Astrocyte (in vitro differentiated cells and primary cell): ENCODE measurements around the gene GGCX. TPM values are rescaled to one million over a fixed set of nuclear protein-coding genes. Genes with fewer than 3 reads are reported as not detected.
A peak's percentile ranks its signal among the peaks of the same experiment; 100 is the strongest.

ENCODE experiments used
- DNase-seq: peaks from one replicate; pipeline ENCODE4 v3.0.0-alpha.2; 2010; ENCODE audit warnings: low read depth
- FAIRE-seq: peaks from 2 replicates; lab custom pipeline; 2011; peaks lifted over from hg19 to GRCh38; lab: Jason Lieb, UNC
- H2AFZ ChIP-seq: 2 replicates; pipeline ENCODE4 v1.6.0; 2012; ENCODE audit warnings: low read depth, low read length, inconsistent platforms
- H3K27ac ChIP-seq: 2 replicates; pipeline ENCODE4 v1.5.1; 2011; ENCODE audit warnings: low read depth, low read length, inconsistent platforms
- H3K27me3 ChIP-seq: 2 replicates; pipeline ENCODE4 v1.6.0; 2011; ENCODE audit warnings: low read length, inconsistent platforms; ENCODE audit not compliant: insufficient read depth
- H3K36me3 ChIP-seq: 2 replicates; pipeline ENCODE4 v1.5.1; 2011; ENCODE audit warnings: low read length, inconsistent platforms; ENCODE audit not compliant: insufficient read depth
- H3K4me1 ChIP-seq: 2 replicates; pipeline ENCODE4 v1.5.1; 2011; ENCODE audit warnings: low read length, inconsistent platforms; ENCODE audit not compliant: insufficient read depth
- H3K4me2 ChIP-seq: 2 replicates; pipeline ENCODE4 v1.6.0; 2012; ENCODE audit warnings: low read length, inconsistent platforms
- H3K4me3 ChIP-seq: 2 replicates; pipeline ENCODE4 v1.5.1; 2011; ENCODE audit warnings: low read depth, mild to moderate bottlenecking, low read length, inconsistent platforms; ENCODE audit not compliant: insufficient read depth
- H3K79me2 ChIP-seq: 2 replicates; pipeline ENCODE4 v1.6.0; 2012; ENCODE audit warnings: mild to moderate bottlenecking, low read length, inconsistent platforms; ENCODE audit not compliant: insufficient read depth
- H3K9ac ChIP-seq: 2 replicates; pipeline ENCODE4 v1.6.0; 2012; ENCODE audit warnings: mild to moderate bottlenecking, low read length, inconsistent platforms
- H3K9me3 ChIP-seq: 2 replicates; pipeline ENCODE4 v1.5.1; 2012; ENCODE audit warnings: low read depth, mild to moderate bottlenecking, low read length, inconsistent platforms; ENCODE audit not compliant: insufficient read depth
- H4K20me1 ChIP-seq: 2 replicates; pipeline ENCODE4 v1.6.0; 2012; ENCODE audit warnings: low read length, inconsistent platforms; ENCODE audit not compliant: insufficient read depth
- H3K27ac Mint-ChIP-seq: one replicate; pipeline ENCODE4 v1.8.0; 2021; ENCODE audit warnings: mild to moderate bottlenecking, mixed read lengths; ENCODE audit not compliant: unreplicated experiment
- H3K27me3 Mint-ChIP-seq: one replicate; pipeline ENCODE4 v1.8.0; 2021; ENCODE audit warnings: low read depth, mixed read lengths; ENCODE audit not compliant: unreplicated experiment
- H3K36me3 Mint-ChIP-seq: one replicate; pipeline ENCODE4 v1.8.0; 2021; ENCODE audit warnings: low read depth, mixed read lengths; ENCODE audit not compliant: unreplicated experiment
- H3K4me1 Mint-ChIP-seq: one replicate; pipeline ENCODE4 v1.8.0; 2021; ENCODE audit warnings: low read depth, mixed read lengths; ENCODE audit not compliant: unreplicated experiment
- H3K4me3 Mint-ChIP-seq: one replicate; pipeline ENCODE4 v1.8.0; 2021; ENCODE audit warnings: mild to moderate bottlenecking, moderate library complexity, mixed read lengths; ENCODE audit not compliant: unreplicated experiment
- H3K9me3 Mint-ChIP-seq: one replicate; pipeline ENCODE4 v1.8.0; 2021; ENCODE audit warnings: mild to moderate bottlenecking, mixed read lengths; ENCODE audit not compliant: unreplicated experiment
- EZH2 ChIP-seq: IDR thresholded peaks from 2 replicates; pipeline ENCODE4 v1.6.1; 2012; ENCODE audit warnings: mild to moderate bottlenecking, low read length, inconsistent platforms; ENCODE audit not compliant: insufficient read depth
- total RNA-seq: library from RNA; stranded (reverse); gene quantifications from 2 replicates; pipeline ENCODE4 v1.2.1, GENCODE V29; 2021
- TF ChIP-seq, protein P1 (sequence below): IDR thresholded peaks from 2 replicates; pipeline ENCODE4 v1.5.1; 2011; ENCODE audit warnings: low read depth, mild to moderate bottlenecking, inconsistent platforms, low read length, moderate library complexity; ENCODE audit not compliant: insufficient read depth

GGCX gene
- total RNA-seq, 1 donor from 2014 or later = 79.0 TPM

DNA sequence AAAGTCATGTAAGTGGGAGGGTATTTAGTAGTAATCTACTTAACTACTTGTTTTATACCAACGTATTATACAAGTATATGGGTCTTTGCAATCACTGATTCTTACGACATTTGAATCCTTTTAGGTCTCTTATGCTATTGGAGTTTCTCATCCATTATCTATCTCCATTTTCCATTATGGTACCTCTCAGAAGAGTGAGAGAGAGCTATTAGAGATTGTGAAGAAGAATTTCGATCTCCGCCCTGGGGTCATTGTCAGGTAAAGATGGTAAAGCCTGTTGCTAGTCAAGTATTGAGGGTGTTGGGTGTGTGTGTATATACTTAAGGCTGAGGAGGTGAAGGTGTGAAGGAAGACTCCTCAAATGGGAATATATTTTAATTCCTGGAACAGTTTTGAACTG lies 18.5 kb downstream of the GGCX start:
- Mint-ChIP-seq H3K36me3 (peaks cover 30% of the 10 kb centered on the region), H3K27me3 (no peaks in the 10 kb centered on the region), H3K27ac (peak overlapping the region; percentile 29), H3K9me3 (no peaks in the 10 kb centered on the region), H3K4me1 (peaks cover 24% of the 10 kb centered on the region), H3K4me3 (peak overlapping the region; percentile 91)
- no peak for FAIRE-seq
- peak overlapping the region; percentile 97 for H3K4me2 ChIP-seq
- no peak for TF ChIP-seq EZH2
- TF ChIP-seq, protein P1, sequence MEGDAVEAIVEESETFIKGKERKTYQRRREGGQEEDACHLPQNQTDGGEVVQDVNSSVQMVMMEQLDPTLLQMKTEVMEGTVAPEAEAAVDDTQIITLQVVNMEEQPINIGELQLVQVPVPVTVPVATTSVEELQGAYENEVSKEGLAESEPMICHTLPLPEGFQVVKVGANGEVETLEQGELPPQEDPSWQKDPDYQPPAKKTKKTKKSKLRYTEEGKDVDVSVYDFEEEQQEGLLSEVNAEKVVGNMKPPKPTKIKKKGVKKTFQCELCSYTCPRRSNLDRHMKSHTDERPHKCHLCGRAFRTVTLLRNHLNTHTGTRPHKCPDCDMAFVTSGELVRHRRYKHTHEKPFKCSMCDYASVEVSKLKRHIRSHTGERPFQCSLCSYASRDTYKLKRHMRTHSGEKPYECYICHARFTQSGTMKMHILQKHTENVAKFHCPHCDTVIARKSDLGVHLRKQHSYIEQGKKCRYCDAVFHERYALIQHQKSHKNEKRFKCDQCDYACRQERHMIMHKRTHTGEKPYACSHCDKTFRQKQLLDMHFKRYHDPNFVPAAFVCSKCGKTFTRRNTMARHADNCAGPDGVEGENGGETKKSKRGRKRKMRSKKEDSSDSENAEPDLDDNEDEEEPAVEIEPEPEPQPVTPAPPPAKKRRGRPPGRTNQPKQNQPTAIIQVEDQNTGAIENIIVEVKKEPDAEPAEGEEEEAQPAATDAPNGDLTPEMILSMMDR = no peak
- peaks cover 51% of the 10 kb centered on the region for H3K79me2 ChIP-seq
- no peak for DNase-seq
- H3K4me1 ChIP-seq = peaks cover 16% of the 10 kb centered on the region
- H2AFZ ChIP-seq = no peak overlapping the region
- H3K4me3 ChIP-seq = no peak overlapping the region
- H3K9me3 ChIP-seq = no peaks in the 10 kb centered on the region
- H3K27me3 ChIP-seq = no peaks in the 10 kb centered on the region
- no peak overlapping the region for H3K9ac ChIP-seq
- no peak overlapping the region for H3K27ac ChIP-seq
- peaks cover 87% of the 10 kb centered on the region for H4K20me1 ChIP-seq
- H3K36me3 ChIP-seq = peaks cover 59% of the 10 kb centered on the region

DNA sequence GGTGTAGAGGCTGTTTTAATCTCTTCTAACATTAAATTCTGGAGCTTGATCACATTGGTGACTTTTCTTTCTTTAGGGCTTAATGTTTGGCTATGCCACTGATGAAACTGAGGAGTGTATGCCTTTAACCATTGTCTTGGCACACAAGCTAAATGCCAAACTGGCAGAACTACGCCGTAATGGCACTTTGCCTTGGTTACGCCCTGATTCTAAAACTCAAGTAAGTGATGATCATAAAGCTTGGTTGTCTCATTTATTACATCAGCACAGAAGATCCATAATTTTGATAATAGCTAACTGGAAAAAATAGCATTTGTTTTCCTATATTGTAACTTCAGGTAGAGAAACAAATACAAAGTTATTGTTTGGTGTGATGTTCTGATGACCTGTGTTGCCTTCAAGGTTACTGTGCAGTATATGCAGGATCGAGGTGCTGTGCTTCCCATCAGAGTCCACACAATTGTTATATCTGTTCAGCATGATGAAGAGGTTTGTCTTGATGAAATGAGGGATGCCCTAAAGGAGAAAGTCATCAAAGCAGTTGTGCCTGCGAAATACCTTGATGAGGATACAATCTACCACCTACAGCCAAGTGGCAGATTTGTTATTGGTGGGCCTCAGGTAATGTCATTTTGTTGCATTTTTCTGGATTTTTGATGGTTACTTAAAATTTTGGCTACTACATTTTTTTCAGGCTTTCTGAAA lies 19.4 kb downstream of the GGCX start:
- no peaks in the 10 kb centered on the region for H3K9me3 Mint-ChIP-seq
- H3K4me3 Mint-ChIP-seq = peak overlapping the region; percentile 91
- Histone ChIP-seq H3K4me2 (peak overlapping the region; percentile 97), H3K79me2 (peaks cover 60% of the 10 kb centered on the region), H3K4me1 (peaks cover 24% of the 10 kb centered on the region), H2AFZ (no peak overlapping the region), H3K27me3 (no peaks in the 10 kb centered on the region), H3K9me3 (no peaks in the 10 kb centered on the region), H4K20me1 (peaks cover 78% of the 10 kb centered on the region), H3K9ac (peak overlapping the region; percentile 99), H3K27ac (no peak overlapping the region), H3K4me3 (peak overlapping the region; percentile 99), H3K36me3 (peaks cover 56% of the 10 kb centered on the region)
- H3K27ac Mint-ChIP-seq = peak overlapping the region; percentile 66
- no peak for FAIRE-seq
- TF ChIP-seq, protein P1 = no peak
- TF ChIP-seq EZH2 = no peak
- peaks cover 27% of the 10 kb centered on the region for H3K4me1 Mint-ChIP-seq
- peaks cover 30% of the 10 kb centered on the region for H3K36me3 Mint-ChIP-seq
- no peak for DNase-seq
- H3K27me3 Mint-ChIP-seq = no peaks in the 10 kb centered on the region

DNA sequence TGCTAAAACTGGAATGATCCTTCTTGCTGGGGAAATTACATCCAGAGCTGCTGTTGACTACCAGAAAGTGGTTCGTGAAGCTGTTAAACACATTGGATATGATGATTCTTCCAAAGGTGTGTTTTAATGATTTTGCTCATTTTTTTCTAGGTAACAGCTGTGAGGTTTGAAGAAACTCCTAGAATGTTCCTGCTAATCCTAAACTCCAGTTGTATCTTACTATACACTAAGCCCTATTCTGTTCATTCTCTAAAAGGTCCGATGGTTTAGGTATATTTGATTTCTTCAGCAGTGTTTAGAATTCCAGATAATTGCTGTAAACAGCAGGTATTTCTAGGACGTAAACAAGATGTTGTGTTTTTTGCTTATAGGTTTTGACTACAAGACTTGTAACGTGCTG lies 20.0 kb downstream of the GGCX start:
- Mint-ChIP-seq H3K4me1 (peaks cover 33% of the 10 kb centered on the region), H3K4me3 (peak overlapping the region; percentile 91), H3K27ac (no peak overlapping the region), H3K36me3 (peaks cover 27% of the 10 kb centered on the region), H3K27me3 (no peaks in the 10 kb centered on the region), H3K9me3 (no peaks in the 10 kb centered on the region)
- peaks cover 62% of the 10 kb centered on the region for H3K79me2 ChIP-seq
- H3K27me3 ChIP-seq = no peaks in the 10 kb centered on the region
- H2AFZ ChIP-seq = no peak overlapping the region
- TF ChIP-seq, protein P1 = no peak
- peaks cover 72% of the 10 kb centered on the region for H4K20me1 ChIP-seq
- H3K4me2 ChIP-seq = peak overlapping the region; percentile 97
- no peak for DNase-seq
- H3K27ac ChIP-seq = no peak overlapping the region
- FAIRE-seq = no peak
- H3K9me3 ChIP-seq = no peaks in the 10 kb centered on the region
- H3K36me3 ChIP-seq = peaks cover 53% of the 10 kb centered on the region
- H3K4me1 ChIP-seq = peaks cover 31% of the 10 kb centered on the region
- peak overlapping the region; percentile 99 for H3K9ac ChIP-seq
- H3K4me3 ChIP-seq = peak overlapping the region; percentile 99
